Loucy (cell line): ENCODE measurements around the gene COL25A1.

ENCODE experiments used
- CTCF ChIP-seq: fragments of 200-600 bp; sonication (generic); conservative IDR thresholded peaks from 2 replicates; pipeline ENCODE4 v1.5.1; 2014; ENCODE audit warnings: mild to moderate bottlenecking, antibody characterized with exemption, low read length
- EZH2phosphoT487 ChIP-seq: fragments of 200-600 bp; IDR thresholded peaks from 2 replicates; pipeline ENCODE4 v1.6.1; 2018; ENCODE audit warnings: antibody characterized with exemption, mild to moderate bottlenecking, moderate library complexity, borderline replicate concordance

DNA sequence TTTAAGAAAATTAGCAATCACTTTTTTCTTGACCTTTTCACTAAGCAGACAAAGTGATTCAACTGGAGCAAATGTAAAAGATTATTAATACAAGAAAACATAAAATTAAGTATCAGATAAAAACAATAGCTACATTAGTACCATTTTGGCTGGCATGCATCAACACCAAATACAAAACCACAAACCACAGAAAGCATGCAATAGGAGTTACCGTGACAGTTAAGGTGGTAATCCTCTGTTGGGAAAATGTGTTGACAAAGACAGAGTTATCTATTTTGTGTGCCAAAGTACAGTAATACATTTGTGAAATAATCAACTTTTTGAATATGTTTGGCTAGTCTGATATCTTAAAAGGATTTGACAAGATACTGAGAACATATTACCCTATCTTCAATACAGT, 449.8 kb downstream of the COL25A1 start:
- no peak for TF ChIP-seq CTCF
- no peak for TF ChIP-seq EZH2phosphoT487
